ENCODE results near the gene AKNA. TPM values are rescaled to one million over a fixed set of nuclear protein-coding genes. Genes with fewer than 3 reads are reported as not detected.

Gene AKNA
- total and polyA plus RNA-seq, 2 donors from 2014 or later = 6.1 to 52.1 TPM

DNA sequence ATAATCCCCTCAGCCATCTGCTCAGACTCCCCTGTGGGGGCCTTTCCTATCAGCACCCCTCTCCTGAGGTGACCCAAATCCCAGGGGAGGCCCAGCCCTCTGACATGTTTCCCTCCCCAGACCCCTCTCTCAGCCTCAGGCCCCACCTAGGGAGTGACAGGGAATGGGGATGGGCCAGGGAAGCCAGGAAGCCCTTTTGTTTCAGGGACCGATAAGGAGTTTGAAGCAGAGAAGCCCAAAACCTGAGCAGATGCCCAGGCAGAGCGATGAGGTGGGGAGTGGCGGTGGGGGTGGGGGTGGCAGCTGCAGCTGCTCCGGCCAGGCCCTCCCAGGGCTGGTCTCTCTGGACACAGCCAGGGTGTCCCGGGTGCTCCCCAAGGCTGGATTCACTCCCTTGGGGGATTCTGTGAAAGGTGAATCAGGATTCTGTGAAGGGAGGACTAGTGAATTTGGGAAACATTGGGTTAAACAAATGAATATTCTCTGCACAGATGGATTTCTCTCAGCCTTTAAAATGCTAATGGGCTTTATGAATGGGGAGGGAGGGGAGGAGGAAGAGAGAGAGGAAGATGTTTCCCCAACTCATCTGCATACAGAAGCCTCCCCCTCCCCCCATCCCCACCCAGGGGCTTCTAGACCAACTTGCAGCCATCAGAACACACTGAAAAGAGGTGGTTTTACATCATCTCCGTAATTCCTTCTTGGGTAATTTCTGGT lies 17.4 kb downstream of the AKNA start:
- intact Hi-C loops (cut with DNase I) = no loop called here
- Histone ChIP-seq H3K4me1 (ENCODE audit: control insufficient read depth in 2 of 3, insufficient read depth in 2 of 3, low read depth in 1 of 3, low read length in 3 of 3) (peaks cover 0 to 8% (median 0%) of the 10 kb centered on the region in 3 donors), H3K9ac (ENCODE audit: low read length in 3 of 3) (no peak overlapping the region), H3K27me3 (ENCODE audit: control insufficient read depth, insufficient read depth, low read length) (no peaks in the 10 kb centered on the region), H3K36me3 (ENCODE audit: control insufficient read depth in 2 of 3, insufficient read depth in 3 of 3, low read length in 3 of 3) (peaks cover 0 to 13% (median 0%) of the 10 kb centered on the region in 3 donors), H3K27ac (ENCODE audit: low read depth in 2 of 2, low read length in 2 of 2) (no peak overlapping the region), H3K9me3 (ENCODE audit: control insufficient read depth in 2 of 3, insufficient read depth in 1 of 3, low read length in 3 of 3) (no peaks in the 10 kb centered on the region), H3K4me3 (ENCODE audit: low read length in 3 of 3) (no peak overlapping the region)
- FAIRE-seq (no peak), DNase-seq (peak in 1 of 5 donors; percentile 55)
- TF ChIP-seq, protein P1, sequence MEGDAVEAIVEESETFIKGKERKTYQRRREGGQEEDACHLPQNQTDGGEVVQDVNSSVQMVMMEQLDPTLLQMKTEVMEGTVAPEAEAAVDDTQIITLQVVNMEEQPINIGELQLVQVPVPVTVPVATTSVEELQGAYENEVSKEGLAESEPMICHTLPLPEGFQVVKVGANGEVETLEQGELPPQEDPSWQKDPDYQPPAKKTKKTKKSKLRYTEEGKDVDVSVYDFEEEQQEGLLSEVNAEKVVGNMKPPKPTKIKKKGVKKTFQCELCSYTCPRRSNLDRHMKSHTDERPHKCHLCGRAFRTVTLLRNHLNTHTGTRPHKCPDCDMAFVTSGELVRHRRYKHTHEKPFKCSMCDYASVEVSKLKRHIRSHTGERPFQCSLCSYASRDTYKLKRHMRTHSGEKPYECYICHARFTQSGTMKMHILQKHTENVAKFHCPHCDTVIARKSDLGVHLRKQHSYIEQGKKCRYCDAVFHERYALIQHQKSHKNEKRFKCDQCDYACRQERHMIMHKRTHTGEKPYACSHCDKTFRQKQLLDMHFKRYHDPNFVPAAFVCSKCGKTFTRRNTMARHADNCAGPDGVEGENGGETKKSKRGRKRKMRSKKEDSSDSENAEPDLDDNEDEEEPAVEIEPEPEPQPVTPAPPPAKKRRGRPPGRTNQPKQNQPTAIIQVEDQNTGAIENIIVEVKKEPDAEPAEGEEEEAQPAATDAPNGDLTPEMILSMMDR (IDR thresholded peaks at IDR 0.05; ENCODE audit: borderline replicate concordance, extremely low read depth, insufficient read depth) = no peak

DNA sequence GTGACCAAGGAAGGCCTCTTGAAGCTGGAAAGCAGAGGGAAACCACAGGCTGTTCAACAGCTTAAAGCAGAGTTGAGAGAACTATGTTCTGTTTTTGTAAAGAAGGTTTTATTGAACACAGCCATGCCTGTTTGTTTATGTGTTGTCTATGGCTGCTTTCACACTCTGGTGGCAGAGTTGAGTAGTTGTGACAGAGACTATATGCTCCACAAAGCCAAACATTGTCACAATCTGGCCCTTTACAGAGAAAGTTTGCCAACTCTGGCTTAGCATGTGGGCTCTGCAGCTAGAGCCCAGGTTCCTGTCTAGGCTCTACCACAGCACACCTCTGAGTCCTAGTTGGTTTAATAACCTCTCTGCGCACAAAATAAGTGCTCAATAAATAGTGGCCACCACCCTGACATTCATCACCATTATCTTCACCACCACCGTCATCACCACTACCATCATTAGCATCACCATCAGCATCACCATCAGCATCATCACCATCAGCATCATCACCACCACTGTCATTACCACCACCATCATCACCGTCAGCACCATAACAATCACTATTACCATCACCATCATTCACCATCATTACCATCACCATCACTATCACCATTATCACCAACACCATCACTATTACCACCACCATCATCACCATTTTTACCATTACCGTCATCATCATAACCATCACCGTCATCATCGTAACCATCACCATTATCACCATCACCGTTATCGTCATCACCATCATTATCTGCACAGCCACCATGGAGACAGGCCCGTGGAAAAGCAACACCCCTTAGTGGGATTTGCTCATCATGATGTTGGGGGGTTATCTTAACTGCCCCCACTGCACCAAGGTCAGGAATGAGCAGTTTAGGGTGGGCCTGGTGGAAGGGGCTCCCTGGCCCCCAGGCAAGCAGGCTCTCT lies 18.3 kb downstream of the AKNA start:
- intact Hi-C loops (cut with DNase I) = no loop called here
- no peaks in the 10 kb centered on the region for H3K9me3 ChIP-seq (ENCODE audit: control insufficient read depth in 2 of 3, insufficient read depth in 1 of 3, low read length in 3 of 3)
- no peak overlapping the region for H3K27ac ChIP-seq (ENCODE audit: low read depth in 2 of 2, low read length in 2 of 2)
- peaks cover 0 to 8% (median 0%) of the 10 kb centered on the region in 3 donors for H3K4me1 ChIP-seq (ENCODE audit: control insufficient read depth in 2 of 3, insufficient read depth in 2 of 3, low read depth in 1 of 3, low read length in 3 of 3)
- no peak for FAIRE-seq
- no peaks in the 10 kb centered on the region for H3K27me3 ChIP-seq (ENCODE audit: control insufficient read depth, insufficient read depth, low read length)
- peak in 1 of 5 donors; percentile 6 for DNase-seq
- no peak overlapping the region for H3K9ac ChIP-seq (ENCODE audit: low read length in 3 of 3)
- TF ChIP-seq, protein P1 (IDR thresholded peaks at IDR 0.05; ENCODE audit: borderline replicate concordance, extremely low read depth, insufficient read depth) = no peak
- H3K36me3 ChIP-seq (ENCODE audit: control insufficient read depth in 2 of 3, insufficient read depth in 3 of 3, low read length in 3 of 3) = peaks cover 0 to 13% (median 2%) of the 10 kb centered on the region in 3 donors
- no peak overlapping the region for H3K4me3 ChIP-seq (ENCODE audit: low read length in 3 of 3)

DNA sequence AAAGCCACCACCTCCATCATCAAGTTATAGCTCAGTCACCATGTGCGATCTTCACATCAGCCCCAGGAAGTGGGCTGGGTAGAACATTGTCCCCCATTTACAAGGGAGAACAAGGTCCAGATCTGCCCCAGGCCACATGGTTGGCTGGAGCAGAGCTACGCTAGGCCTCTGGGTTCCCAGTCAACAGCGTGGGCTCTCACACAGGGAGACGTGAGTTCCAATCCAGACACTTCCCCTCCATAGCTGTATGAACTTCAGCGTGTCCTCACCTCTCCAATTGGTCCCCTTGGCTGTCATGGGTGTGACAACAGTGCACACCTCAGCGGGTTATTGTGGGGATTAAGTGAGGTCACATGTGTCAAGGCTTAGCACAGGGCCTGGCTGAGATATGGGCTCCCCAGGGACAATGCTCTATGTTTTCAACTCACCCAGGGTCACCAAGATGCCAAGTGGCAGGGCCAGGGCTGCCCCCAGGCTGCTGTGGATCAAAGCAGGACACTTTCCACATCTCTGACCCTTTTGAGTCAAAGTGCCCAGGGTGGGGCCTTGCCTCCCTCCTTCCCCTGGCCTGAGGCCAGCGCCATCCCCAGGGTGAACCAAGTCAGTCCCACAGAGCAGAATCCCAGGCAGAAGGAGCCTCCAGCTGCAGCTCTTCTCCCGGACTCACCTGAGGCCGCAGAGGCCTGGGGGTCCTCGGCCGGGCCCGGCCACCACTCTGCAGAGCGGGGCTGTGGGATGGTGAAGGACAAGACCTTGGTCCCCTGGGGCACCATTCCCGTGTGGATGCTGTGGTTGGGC lies 19.8 kb downstream of the AKNA start:
- no peak overlapping the region for H3K9ac ChIP-seq (ENCODE audit: low read length in 3 of 3)
- H3K27me3 ChIP-seq (ENCODE audit: control insufficient read depth, insufficient read depth, low read length) = no peaks in the 10 kb centered on the region
- intact Hi-C loops (cut with DNase I) = no loop called here
- FAIRE-seq = no peak
- no peaks in the 10 kb centered on the region for H3K9me3 ChIP-seq (ENCODE audit: control insufficient read depth in 2 of 3, insufficient read depth in 1 of 3, low read length in 3 of 3)
- H3K36me3 ChIP-seq (ENCODE audit: control insufficient read depth in 2 of 3, insufficient read depth in 3 of 3, low read length in 3 of 3) = peaks cover 2 to 18% (median 5%) of the 10 kb centered on the region in 3 donors
- TF ChIP-seq, protein P1 (IDR thresholded peaks at IDR 0.05; ENCODE audit: borderline replicate concordance, extremely low read depth, insufficient read depth) = no peak
- H3K27ac ChIP-seq (ENCODE audit: low read depth in 2 of 2, low read length in 2 of 2) = no peak overlapping the region
- peaks cover 0 to 8% (median 0%) of the 10 kb centered on the region in 3 donors for H3K4me1 ChIP-seq (ENCODE audit: control insufficient read depth in 2 of 3, insufficient read depth in 2 of 3, low read depth in 1 of 3, low read length in 3 of 3)
- H3K4me3 ChIP-seq (ENCODE audit: low read length in 3 of 3) = no peak overlapping the region
- peak in 1 of 5 donors; percentile 63 for DNase-seq

Data from kidney (tissue), 14 donors.